ENCODE data around the gene CMTR1. TPM values are rescaled to one million over a fixed set of nuclear protein-coding genes. Genes with fewer than 3 reads are reported as not detected.

Gene CMTR1
- total RNA-seq, 1 experiment from 2014 or later = 24.5 TPM

DNA sequence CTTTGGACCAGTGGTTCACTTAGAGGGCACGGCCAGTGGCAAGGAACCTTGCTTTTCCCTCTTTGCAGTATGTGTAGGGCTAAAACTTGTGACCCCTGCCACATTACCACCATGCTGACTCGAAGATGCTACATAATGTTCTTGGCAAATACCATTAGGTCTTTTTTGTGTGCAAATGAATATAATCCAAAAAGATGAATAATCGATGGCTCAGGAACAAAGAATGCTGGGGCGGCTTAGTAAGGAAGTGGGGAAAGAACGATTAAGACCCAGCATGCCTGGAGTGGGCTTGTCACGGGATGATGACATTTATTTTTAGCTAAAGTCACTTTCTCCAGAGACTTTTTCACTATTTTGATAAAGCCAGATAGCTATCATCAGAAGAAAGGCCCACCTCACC, 23.1 kb downstream of the CMTR1 start:
- ChIA-PET POLR2A (interaction anchor here (0.6 kb wide), 1 partner anchor 18 kb away, joined by 5 read pairs; no protein-coding TSS in a partner anchor), CTCF (interaction anchor here (0.6 to 1.8 kb wide), 4 partner anchors 11 to 29 kb away, joined by 3 to 7 read pairs (median 4); no protein-coding TSS in a partner anchor)
- no peak for TF ChIP-seq CTCF (IDR thresholded peaks at IDR 0.05; ENCODE audit: unreplicated experiment)
- no peak overlapping the region for H3K4me3 Mint-ChIP-seq (ENCODE audit: unreplicated experiment)
- no peaks in the 10 kb centered on the region for H3K9me3 Mint-ChIP-seq (ENCODE audit: unreplicated experiment)
- H3K27me3 Mint-ChIP-seq (ENCODE audit: insufficient read depth, unreplicated experiment) = no peaks in the 10 kb centered on the region
- H3K27ac Mint-ChIP-seq (ENCODE audit: low read depth, unreplicated experiment) = no peak overlapping the region
- H3K36me3 Mint-ChIP-seq (ENCODE audit: insufficient read depth, unreplicated experiment) = peaks cover 67% of the 10 kb centered on the region
- H3K4me1 Mint-ChIP-seq (ENCODE audit: insufficient read depth, unreplicated experiment) = no peaks in the 10 kb centered on the region
- DNase-seq (ENCODE audit: unreplicated experiment) = no peak
- intact Hi-C loops (cut with micrococcal nuclease) = no loop called here
- BruUV-seq (replicated peaks) = no TSS peak

DNA sequence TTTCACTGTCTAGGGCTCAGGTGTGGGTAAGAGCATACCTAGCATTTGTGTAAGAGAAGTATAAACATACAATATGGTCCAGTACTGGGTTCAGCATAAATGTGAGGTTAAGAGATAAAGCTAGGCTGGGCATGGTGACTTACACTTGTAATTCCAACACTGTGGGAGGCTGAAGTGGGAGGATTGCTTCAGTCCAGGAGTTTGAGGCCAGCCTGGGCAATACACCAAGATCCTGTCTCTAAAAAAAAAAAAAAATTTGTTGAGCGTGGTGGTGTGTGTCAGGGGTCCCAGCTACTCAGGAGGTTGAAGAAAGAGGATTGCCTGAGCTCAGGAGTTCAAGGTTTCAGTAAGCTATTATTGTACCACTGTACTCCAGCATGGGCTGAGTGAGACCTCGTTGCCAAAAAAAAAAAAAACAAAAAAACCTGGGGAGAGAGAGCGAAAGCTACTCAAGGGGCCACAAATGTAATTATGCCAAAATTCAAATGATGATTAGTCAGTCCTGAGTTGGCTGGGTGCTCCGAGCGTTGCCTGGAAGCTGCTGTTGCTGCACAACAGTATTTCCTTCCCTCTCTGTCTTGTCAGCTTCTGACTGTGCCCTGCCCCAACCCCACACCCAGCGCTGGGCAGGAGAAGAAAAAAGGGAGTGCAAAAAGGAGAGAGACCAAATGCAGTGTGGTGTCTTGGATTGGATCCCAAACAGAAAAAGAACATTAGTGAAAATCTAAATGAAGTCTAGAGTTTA, 24.0 kb downstream of the CMTR1 start:
- H3K27ac Mint-ChIP-seq (ENCODE audit: low read depth, unreplicated experiment) = peak overlapping the region; percentile 2
- POLR2A ChIA-PET = interaction anchor here (1.0 kb wide), 1 partner anchor 18 kb away, joined by 3 read pairs; no protein-coding TSS in a partner anchor
- CTCF ChIA-PET = interaction anchor here (0.6 to 0.8 kb wide), 6 partner anchors 11 to 870 kb away, joined by 3 to 5 read pairs (median 3); no protein-coding TSS in a partner anchor

GRCh38 chr6:37459981-37460800, 27.2 kb downstream of the CMTR1 start:
- Mint-ChIP-seq H3K4me1 (ENCODE audit: insufficient read depth, unreplicated experiment) (no peaks in the 10 kb centered on the region), H3K27me3 (ENCODE audit: insufficient read depth, unreplicated experiment) (no peaks in the 10 kb centered on the region), H3K4me3 (ENCODE audit: unreplicated experiment) (no peak overlapping the region), H3K27ac (ENCODE audit: low read depth, unreplicated experiment) (no peak overlapping the region), H3K36me3 (ENCODE audit: insufficient read depth, unreplicated experiment) (peaks cover 54% of the 10 kb centered on the region), H3K9me3 (ENCODE audit: unreplicated experiment) (no peaks in the 10 kb centered on the region)
- intact Hi-C loops (cut with micrococcal nuclease) = no loop called here
- CTCF ChIA-PET = interaction anchor here (0.6 to 1.5 kb wide), 4 partner anchors 11 to 82 kb away, joined by 3 to 8 read pairs (median 4); no protein-coding TSS in a partner anchor
- TF ChIP-seq CTCF (IDR thresholded peaks at IDR 0.05; ENCODE audit: unreplicated experiment) = no peak
- BruUV-seq (replicated peaks) = no TSS peak
- POLR2A ChIA-PET = no interaction called here
- no peak for DNase-seq (ENCODE audit: unreplicated experiment)

More for the DNA sequence above, 24.0 kb downstream of the CMTR1 start:
- H3K4me3 Mint-ChIP-seq (ENCODE audit: unreplicated experiment) = no peak overlapping the region
- no peaks in the 10 kb centered on the region for H3K4me1 Mint-ChIP-seq (ENCODE audit: insufficient read depth, unreplicated experiment)
- BruUV-seq (replicated peaks) = no TSS peak
- H3K36me3 Mint-ChIP-seq (ENCODE audit: insufficient read depth, unreplicated experiment) = peaks cover 65% of the 10 kb centered on the region
- DNase-seq (ENCODE audit: unreplicated experiment) = peak; percentile 45
- intact Hi-C loops (cut with micrococcal nuclease) = no loop called here
- H3K27me3 Mint-ChIP-seq (ENCODE audit: insufficient read depth, unreplicated experiment) = no peaks in the 10 kb centered on the region
- TF ChIP-seq CTCF (IDR thresholded peaks at IDR 0.05; ENCODE audit: unreplicated experiment) = no peak
- no peaks in the 10 kb centered on the region for H3K9me3 Mint-ChIP-seq (ENCODE audit: unreplicated experiment)

DNA sequence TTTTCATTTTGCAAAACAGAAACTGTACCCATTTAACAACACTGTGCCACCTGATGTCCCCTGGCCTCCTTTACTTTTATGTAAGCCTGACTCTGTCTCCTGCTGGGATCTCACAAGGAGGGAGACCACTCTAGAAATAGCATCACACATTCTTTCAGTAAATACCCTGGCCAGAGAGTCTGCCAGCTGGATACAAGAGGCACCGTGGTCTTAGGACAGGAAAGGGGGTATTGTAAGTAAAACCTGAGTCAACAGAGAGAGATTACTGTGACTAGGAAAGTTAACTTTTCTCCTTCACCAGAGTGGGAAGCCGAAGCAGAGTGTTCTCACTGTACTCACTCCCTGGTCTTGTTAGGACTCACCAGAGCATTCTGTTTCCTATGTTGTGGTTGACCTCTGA, 27.8 kb downstream of the CMTR1 start:
- POLR2A ChIA-PET = no interaction called here
- no peak for TF ChIP-seq CTCF (IDR thresholded peaks at IDR 0.05; ENCODE audit: unreplicated experiment)
- Mint-ChIP-seq H3K27me3 (ENCODE audit: insufficient read depth, unreplicated experiment) (no peaks in the 10 kb centered on the region), H3K4me1 (ENCODE audit: insufficient read depth, unreplicated experiment) (no peaks in the 10 kb centered on the region), H3K9me3 (ENCODE audit: unreplicated experiment) (no peaks in the 10 kb centered on the region), H3K4me3 (ENCODE audit: unreplicated experiment) (no peak overlapping the region), H3K36me3 (ENCODE audit: insufficient read depth, unreplicated experiment) (peaks cover 50% of the 10 kb centered on the region), H3K27ac (ENCODE audit: low read depth, unreplicated experiment) (no peak overlapping the region)
- BruUV-seq (replicated peaks) = no TSS peak
- CTCF ChIA-PET = interaction anchor here (0.7 to 1.5 kb wide), 3 partner anchors 10 to 83 kb away, joined by 3 to 8 read pairs (median 3); no protein-coding TSS in a partner anchor
- intact Hi-C loops (cut with micrococcal nuclease) = no loop called here
- DNase-seq (ENCODE audit: unreplicated experiment) = no peak

Measured in MCF 10A (cell line).